ENCODE data around the gene UHRF2.
"Not testable (repeated sequence)": the region's sequence is repeated elsewhere in the genome, so short reads cannot be mapped to it uniquely, and the experiment has no call there.

UHRF2 gene

DNA sequence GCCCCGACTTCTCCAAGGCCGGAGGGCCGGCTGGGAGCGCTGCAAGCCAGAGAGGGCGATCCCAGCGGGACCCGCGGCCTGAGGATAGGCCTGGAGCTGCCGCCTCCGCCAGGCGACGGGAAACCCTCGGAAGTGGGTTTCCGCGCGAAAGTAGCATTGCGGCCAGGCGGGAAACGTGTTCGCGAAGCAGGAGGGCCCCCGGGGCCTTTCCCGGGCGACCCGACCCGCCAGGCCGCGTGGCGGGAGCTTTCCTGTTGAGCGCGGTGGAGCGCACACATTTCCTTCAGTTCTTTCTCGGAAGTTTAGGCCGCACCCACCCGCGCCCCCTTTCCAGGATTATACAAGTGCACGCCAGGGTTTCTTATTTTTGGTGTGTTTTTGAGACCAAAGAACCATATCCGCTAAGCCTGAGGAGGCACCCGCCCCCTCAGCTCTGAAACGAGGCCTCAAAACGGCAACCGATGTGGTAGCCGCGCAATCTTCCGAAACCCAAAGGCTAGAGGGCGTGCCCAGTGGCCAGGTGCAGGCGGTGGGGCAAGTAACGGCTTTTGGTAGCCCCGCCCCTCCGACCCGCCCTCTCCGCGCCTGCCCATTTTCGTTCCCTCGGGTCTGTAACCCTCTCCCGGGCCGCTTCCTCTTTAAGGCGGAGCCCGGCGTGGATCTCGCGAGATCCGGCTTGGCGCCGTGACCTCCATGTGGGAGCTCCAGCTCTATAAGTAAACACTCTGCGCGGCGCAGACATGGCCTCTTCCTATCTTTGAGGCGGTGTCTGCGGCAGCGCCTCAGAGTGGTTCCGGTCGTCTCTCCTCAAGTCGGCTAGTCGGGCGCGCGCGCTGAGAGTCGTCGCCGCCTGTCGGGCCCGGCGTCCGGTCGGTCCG is at the start of gene UHRF2:
Gene UHRF2 (plus strand): TSS at position 713 of the 878 bp plus-strand sequence. CDS start 292 bp downstream, outside the sequence.
- DNase-seq, result peak; percentile 91

DNA sequence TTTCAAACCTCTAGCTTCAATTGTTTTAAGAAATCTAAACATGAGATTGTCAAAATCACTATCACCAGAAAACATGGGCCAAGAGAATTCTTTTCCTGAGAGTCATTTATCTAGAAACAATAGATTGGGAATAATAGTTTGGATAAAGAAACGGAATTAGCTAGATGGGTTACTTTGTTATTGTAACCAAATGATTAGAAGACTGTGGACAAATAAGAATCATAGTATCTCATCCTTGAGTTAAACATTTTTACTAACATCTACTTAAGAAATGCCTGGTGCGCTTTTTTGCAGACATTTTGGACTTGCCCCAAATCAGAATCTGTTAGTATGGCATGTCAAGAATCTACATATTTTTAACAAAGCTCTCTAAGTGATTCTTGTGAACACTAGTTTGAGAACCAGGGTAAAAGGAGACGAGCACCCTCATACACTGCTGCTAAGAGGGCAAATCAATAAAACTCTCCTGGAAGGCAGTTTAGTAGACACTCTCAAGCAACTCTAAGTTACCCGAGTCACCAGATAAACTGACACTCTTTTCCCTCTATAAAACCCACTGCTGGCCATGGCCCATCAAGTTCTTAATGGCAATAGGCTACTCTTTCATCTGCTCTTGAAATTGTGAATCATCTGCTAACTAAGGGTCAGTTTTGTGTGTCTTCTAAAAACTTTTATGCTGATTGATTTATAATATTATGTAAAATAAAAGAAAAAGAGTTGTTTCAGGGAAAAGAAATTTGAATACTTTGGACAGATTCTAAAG is 45.7 kb upstream of the UHRF2 start:
- no peak for DNase-seq

DNA sequence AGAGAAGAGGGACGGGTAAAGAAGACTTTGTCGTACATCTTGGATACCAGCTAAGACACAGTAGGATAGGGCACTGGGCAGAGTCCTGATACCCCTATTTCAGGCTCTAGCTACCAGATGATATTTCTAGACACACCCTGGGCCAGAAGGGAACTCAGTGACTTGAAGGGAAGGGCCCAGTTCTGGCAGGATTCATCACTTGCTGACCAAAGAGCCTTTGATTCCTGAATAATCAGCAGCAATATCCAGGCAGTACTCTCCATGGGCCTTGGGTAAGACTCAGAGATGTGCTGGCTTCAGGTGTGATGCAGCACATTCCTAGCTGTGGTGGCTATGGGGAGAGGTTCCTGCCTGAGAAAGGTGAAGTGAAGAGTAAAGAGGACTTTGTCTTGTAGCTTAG is 44.2 kb upstream of the UHRF2 start:
- no peak for DNase-seq

DNA sequence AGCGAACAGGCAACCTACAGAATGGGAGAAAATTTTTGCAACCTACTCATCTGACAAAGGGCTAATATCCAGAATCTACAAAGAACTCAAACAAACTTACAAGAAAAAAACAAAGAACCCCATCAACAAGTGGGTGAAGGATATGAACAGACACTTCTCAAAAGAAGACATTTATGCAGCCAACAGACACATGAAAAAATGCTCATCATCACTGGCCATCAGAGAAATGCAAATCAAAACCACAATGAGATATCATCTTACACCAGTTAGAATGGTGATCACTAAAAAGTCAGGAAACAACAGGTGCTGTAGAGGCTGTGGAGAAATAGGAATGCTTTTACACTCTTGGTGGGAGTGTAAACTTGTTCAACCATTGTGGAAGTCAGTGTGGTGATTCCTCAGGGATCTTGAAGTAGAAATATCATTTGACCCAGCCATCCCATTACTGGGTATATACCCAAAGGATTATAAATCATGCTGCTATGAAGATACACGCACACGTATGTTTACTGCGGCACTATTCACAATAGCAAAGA is 31.5 kb upstream of the UHRF2 start:
- DNase-seq, result not testable (repeated sequence)

GRCh38 chr9:6382681-6383080 is 30.3 kb upstream of the UHRF2 start:
- DNase-seq, result no peak

GRCh38 chr9:6383551-6384225 is 29.3 kb upstream of the UHRF2 start:
- no peak for DNase-seq

DNA sequence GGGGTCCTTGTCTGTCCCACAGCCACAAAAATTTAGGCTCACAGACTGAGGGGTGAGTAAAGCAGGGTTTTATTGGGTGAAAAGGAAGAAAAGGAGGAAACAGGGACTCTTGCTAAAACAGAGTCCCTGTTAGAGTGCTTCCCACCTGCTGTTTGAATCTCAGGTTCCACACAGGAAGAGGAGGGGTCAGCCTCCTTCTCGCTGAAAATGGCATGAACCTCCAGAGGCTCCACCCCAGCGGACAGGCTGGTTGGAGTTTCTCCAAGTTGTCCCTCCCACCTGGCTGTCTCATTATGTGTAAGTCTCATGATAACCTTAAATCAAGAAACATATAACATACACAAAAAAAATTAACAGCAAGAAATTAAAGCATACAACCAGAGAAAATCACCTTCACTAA is 28.3 kb upstream of the UHRF2 start:
- no peak for DNase-seq

DNA sequence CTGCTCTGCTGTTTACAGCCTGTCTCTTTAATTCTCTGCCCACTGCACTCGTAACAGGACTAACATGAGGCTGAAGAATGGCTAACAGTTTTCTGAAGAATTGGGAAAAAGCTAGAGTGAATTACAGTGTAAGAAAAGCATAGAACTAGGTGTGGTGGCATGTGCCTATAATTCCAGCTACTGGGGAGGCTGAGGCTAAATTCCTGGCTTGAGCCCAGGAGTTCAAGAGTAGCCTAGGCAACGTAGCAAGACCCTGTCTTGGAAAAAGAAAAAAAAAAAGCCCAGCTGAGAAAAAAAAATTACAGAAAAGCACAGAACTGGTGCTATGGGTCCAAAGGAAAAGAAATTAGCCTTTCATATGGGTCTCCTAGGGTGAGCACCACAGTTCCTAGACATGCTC is 13.9 kb upstream of the UHRF2 start:
- DNase-seq, result no peak

DNA sequence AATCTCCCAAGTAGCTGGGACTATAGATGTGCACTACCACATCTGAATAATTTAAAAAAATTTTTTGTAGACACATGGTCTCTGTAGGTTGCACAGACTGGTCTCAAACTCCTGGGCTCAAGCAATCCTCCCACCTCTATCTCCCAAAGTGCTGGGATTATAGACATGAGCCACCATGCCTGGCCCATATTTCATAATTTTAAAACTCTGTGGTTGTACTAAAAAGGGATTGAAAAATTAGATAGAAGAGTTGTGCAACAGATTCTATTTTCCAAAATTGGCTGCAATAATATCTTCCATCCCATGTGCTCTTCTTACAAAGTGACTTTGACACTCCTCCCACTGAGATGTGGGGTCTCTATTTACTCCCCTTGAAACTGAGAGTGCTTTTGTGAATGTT is 7.6 kb upstream of the UHRF2 start:
- no peak for DNase-seq

- no peak for DNase-seq
Observed at GRCh38 chr9:6407778-6408177, 5.2 kb upstream of the UHRF2 start.

DNA sequence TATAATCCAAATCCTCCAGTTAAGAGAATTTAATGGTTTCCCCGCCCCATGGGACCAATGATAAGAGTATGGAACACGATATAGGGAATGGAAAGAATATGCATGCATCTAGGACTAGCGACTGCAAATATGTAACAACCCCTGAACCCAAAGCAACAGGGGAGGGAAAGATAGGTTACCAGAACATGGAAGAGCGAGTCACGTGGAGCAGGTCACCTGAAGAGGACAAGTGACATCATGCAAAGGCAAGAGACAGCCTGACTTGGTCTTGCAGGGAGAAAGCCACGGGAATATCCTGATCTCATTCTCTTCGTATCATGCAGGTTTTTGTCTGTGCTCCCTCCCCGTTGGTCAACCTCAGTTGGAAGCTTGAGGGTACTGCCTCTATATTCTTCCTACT is 4.7 kb upstream of the UHRF2 start:
- DNase-seq, result no peak

- no peak for DNase-seq
Observed at GRCh38 chr9:6409811-6410210, 3.2 kb upstream of the UHRF2 start.

- DNase-seq, result no peak
Observed at GRCh38 chr9:6410633-6411032, 2.4 kb upstream of the UHRF2 start.

DNA sequence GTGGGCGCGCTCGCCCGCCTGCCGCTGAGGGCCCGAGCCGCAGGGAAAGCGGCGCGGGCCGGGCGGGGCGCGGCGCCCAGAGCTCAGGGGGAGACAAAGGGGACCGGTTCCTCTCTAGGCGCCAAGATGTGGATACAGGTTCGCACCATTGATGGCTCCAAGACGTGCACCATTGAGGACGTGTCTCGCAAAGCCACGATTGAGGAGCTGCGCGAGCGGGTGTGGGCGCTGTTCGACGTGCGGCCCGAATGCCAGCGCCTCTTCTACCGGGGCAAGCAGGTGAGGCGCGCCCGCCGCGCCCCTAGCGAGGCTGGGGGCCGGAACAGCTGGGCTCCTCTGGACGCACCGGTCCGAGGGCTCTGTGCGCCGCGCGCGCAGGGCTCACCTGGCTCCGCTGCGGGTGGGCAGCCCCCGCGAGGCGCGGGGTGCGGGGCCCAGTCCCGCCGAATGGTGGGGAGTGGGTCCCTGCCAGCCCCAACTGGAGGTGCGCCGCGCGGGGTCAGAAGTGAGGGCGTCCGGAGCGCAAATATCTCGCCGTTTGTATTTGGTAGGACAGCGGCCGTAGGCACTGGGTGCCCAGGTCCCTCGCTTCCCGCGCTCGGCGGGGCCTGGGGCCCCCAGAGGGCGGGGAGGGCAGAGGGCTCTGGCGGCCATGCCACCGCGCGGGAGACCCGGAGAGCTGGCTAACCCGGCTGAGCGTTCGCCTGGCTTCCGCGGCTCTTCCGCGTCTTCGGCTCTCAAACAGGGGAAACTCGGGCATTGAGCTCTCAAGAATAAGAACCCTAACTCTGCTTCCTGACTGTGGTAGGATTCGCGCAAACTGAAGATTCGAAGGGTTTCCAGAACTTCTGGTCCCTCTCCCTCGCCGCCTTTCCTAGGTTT is 607 bp downstream of the UHRF2 start:
- DNase-seq, result peak; percentile 23

- DNase-seq, result no peak
Observed at GRCh38 chr9:6414247-6414641, 1.2 kb downstream of the UHRF2 start.

GRCh38 chr9:6415266-6415665 is 2.3 kb downstream of the UHRF2 start:
- no peak for DNase-seq

GRCh38 chr9:6417186-6417585 is 4.2 kb downstream of the UHRF2 start:
- no peak for DNase-seq

GRCh38 chr9:6418764-6419163 is 5.8 kb downstream of the UHRF2 start:
- DNase-seq, result no peak

GRCh38 chr9:6424940-6425339 is 11.9 kb downstream of the UHRF2 start:
- DNase-seq, result no peak

DNA sequence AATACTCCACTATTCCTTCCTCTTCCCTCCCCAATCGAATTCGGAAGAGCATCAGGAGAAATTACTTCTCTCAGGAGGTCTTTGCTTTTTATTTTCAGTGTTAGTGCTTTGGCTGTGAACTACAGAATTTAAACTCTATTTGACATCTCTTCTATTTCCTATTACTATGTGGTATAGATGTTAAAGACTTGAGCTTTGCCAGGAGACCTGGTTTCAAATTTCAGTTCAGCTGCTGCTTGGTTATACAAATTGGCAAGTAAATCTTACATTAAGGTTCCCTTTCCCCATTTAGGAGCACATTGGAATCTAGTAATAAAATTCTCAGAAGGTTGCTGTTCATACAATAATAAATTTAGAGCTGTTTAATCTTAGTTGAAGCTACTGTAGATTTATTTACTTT is 13.1 kb downstream of the UHRF2 start:
- no peak for DNase-seq

GRCh38 chr9:6428940-6429889 is 16.2 kb downstream of the UHRF2 start:
- DNase-seq, result no peak
